ENCODE measurements around the gene CKMT2. TPM values are rescaled to one million over a fixed set of nuclear protein-coding genes. Genes with fewer than 3 reads are reported as not detected.

CKMT2 gene
- total and polyA plus RNA-seq, 2 experiments from 2014 or later: not detected

- Histone ChIP-seq H3K4me3 (no peak overlapping the region), H3K27ac (no peak overlapping the region), H3K4me1 (ENCODE audit: insufficient read depth) (0 out of 2 replicates have a peak, but pooled peaks cover 4% of the 10 kb centered on the region), H3K9me2 (ENCODE audit: insufficient read depth) (no peaks in the 10 kb centered on the region), H3K9ac (no peak overlapping the region), H2AFZ (peak overlapping the region; percentile 82), H3K36me3 (ENCODE audit: low read depth) (no peaks in the 10 kb centered on the region), H3K79me2 (ENCODE audit: insufficient read depth) (no peaks in the 10 kb centered on the region), H4K20me1 (ENCODE audit: insufficient read depth) (no peaks in the 10 kb centered on the region), H3F3A (ENCODE audit: insufficient read depth) (no peaks in the 10 kb centered on the region), H3K4me2 (ENCODE audit: unreplicated experiment) (peak overlapping the region; percentile 33), H3K9me3 (ENCODE audit: low read depth) (no peaks in the 10 kb centered on the region), H3K27me3 (replicated peaks; ENCODE audit: insufficient read depth) (peaks cover 7% of the 10 kb centered on the region)
- TF ChIP-seq EZH2 (IDR thresholded peaks at IDR 0.05; ENCODE audit: insufficient read depth, poor library complexity, severe bottlenecking) (no peak), EZH2phosphoT487 (IDR thresholded peaks at IDR 0.05; ENCODE audit: insufficient read depth, low read depth) (no peak)
- in situ Hi-C loops (cut with MboI): loop anchor here (25.0 kb wide), 1 partner anchor 507 kb away; no protein-coding TSS in a partner anchor
- 26 to 27% methylated on average over 31 of the region's 31 CpGs for WGBS, 2 experiments (ENCODE audit: low coverage in 1 of 2, low lambda C conversion rate in 2 of 2, missing lambda C conversion rate in 2 of 2)
- DNase-seq: peak; percentile 84
Measured at GRCh38 chr5:81194633-81195334, 38.3 kb upstream of the CKMT2 start.

- 40 to 42% methylated on average over 5 of the region's 5 CpGs for WGBS, 2 experiments (ENCODE audit: low coverage in 1 of 2, low lambda C conversion rate in 2 of 2, missing lambda C conversion rate in 2 of 2)
- Histone ChIP-seq H3K79me2 (ENCODE audit: insufficient read depth) (no peaks in the 10 kb centered on the region), H3K9me2 (ENCODE audit: insufficient read depth) (no peaks in the 10 kb centered on the region), H4K20me1 (ENCODE audit: insufficient read depth) (no peaks in the 10 kb centered on the region), H3K27me3 (replicated peaks; ENCODE audit: insufficient read depth) (peaks cover 7% of the 10 kb centered on the region), H3K4me2 (ENCODE audit: unreplicated experiment) (peak overlapping the region; percentile 33), H3K4me1 (ENCODE audit: insufficient read depth) (0 out of 2 replicates have a peak, but pooled peaks cover 4% of the 10 kb centered on the region), H3K4me3 (no peak overlapping the region), H2AFZ (peak overlapping the region; percentile 82), H3K9ac (no peak overlapping the region), H3K36me3 (ENCODE audit: low read depth) (no peaks in the 10 kb centered on the region), H3F3A (ENCODE audit: insufficient read depth) (no peaks in the 10 kb centered on the region), H3K9me3 (ENCODE audit: low read depth) (no peaks in the 10 kb centered on the region), H3K27ac (no peak overlapping the region)
- peak; percentile 15 for DNase-seq
- no peak for TF ChIP-seq EZH2phosphoT487 (IDR thresholded peaks at IDR 0.05; ENCODE audit: insufficient read depth, low read depth)
- no peak for TF ChIP-seq EZH2 (IDR thresholded peaks at IDR 0.05; ENCODE audit: insufficient read depth, poor library complexity, severe bottlenecking)
- in situ Hi-C loops (cut with MboI): loop anchor here (25.0 kb wide), 1 partner anchor 508 kb away; no protein-coding TSS in a partner anchor
Measured at GRCh38 chr5:81195335-81195929, 37.7 kb upstream of the CKMT2 start.

DNA sequence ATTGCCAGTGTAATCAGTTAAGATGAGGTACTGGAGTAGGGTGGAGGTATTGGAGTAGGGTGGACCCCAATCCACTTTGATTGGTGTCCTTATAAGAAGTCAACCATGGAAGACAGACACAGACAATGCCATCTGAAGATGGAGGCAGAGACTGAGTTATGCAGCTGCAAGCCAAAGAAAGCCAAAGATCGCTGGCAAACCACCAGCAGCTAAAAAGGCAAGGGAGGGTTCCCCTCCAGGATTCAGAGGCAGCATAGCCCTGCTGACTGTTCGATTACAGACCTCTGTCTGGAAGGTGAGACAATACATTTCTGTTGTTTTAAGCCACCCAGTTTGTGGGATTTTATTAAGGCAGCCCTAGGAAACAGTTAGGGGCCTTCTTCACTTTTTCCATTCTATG is 30.5 kb upstream of the CKMT2 start:
- TF ChIP-seq EZH2phosphoT487 (IDR thresholded peaks at IDR 0.05; ENCODE audit: insufficient read depth, low read depth) (no peak), EZH2 (IDR thresholded peaks at IDR 0.05; ENCODE audit: insufficient read depth, poor library complexity, severe bottlenecking) (no peak)
- in situ Hi-C loops (cut with MboI): no loop called here
- H4K20me1 ChIP-seq (ENCODE audit: insufficient read depth): no peaks in the 10 kb centered on the region
- H3K27me3 ChIP-seq (replicated peaks; ENCODE audit: insufficient read depth): no peaks in the 10 kb centered on the region
- no peak overlapping the region for H2AFZ ChIP-seq
- DNase-seq: no peak
- no peak overlapping the region for H3K4me3 ChIP-seq
- no peaks in the 10 kb centered on the region for H3F3A ChIP-seq (ENCODE audit: insufficient read depth)
- H3K36me3 ChIP-seq (ENCODE audit: low read depth): no peaks in the 10 kb centered on the region
- no peaks in the 10 kb centered on the region for H3K9me3 ChIP-seq (ENCODE audit: low read depth)
- H3K4me2 ChIP-seq (ENCODE audit: unreplicated experiment): no peak overlapping the region
- no peak overlapping the region for H3K27ac ChIP-seq
- no peak overlapping the region for H3K9ac ChIP-seq
- no peaks in the 10 kb centered on the region for H3K79me2 ChIP-seq (ENCODE audit: insufficient read depth)
- WGBS, 2 experiments (ENCODE audit: low coverage in 1 of 2, low lambda C conversion rate in 2 of 2, missing lambda C conversion rate in 2 of 2): 13 to 27% methylated on average over 2 of the region's 2 CpGs
- H3K9me2 ChIP-seq (ENCODE audit: insufficient read depth): no peaks in the 10 kb centered on the region
- no peaks in the 10 kb centered on the region for H3K4me1 ChIP-seq (ENCODE audit: insufficient read depth)

DNA sequence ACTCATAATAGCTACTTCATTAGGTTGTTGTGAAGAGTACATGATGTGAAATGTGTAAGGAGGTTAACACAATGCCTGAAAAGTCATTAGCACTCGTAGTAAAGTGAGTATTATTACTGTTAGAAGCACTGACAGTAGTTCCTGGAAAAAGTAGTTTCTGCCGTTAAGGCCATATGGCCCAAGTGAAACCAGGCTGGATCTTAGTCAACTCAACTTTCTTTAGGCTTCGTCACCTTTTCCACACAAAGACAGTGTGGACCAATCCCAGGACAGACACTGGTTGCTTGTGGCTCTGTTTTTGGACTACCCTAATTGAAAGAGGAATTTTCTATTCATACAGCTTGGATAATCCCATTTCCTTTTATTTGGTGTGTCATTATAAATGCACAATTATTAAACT is 29.4 kb upstream of the CKMT2 start:
- H3K27me3 ChIP-seq (replicated peaks; ENCODE audit: insufficient read depth): no peaks in the 10 kb centered on the region
- no peak overlapping the region for H3K9ac ChIP-seq
- no peaks in the 10 kb centered on the region for H3F3A ChIP-seq (ENCODE audit: insufficient read depth)
- no peak for DNase-seq
- no peaks in the 10 kb centered on the region for H3K9me3 ChIP-seq (ENCODE audit: low read depth)
- H2AFZ ChIP-seq: no peak overlapping the region
- no peaks in the 10 kb centered on the region for H4K20me1 ChIP-seq (ENCODE audit: insufficient read depth)
- no peak overlapping the region for H3K4me2 ChIP-seq (ENCODE audit: unreplicated experiment)
- no peaks in the 10 kb centered on the region for H3K9me2 ChIP-seq (ENCODE audit: insufficient read depth)
- 68 to 72% methylated on average over 3 of the region's 3 CpGs for WGBS, 2 experiments (ENCODE audit: low coverage in 1 of 2, low lambda C conversion rate in 2 of 2, missing lambda C conversion rate in 2 of 2)
- no peaks in the 10 kb centered on the region for H3K79me2 ChIP-seq (ENCODE audit: insufficient read depth)
- TF ChIP-seq EZH2phosphoT487 (IDR thresholded peaks at IDR 0.05; ENCODE audit: insufficient read depth, low read depth): no peak
- TF ChIP-seq EZH2 (IDR thresholded peaks at IDR 0.05; ENCODE audit: insufficient read depth, poor library complexity, severe bottlenecking): no peak
- no peak overlapping the region for H3K4me3 ChIP-seq
- no peaks in the 10 kb centered on the region for H3K36me3 ChIP-seq (ENCODE audit: low read depth)
- no peak overlapping the region for H3K27ac ChIP-seq
- in situ Hi-C loops (cut with MboI): no loop called here
- H3K4me1 ChIP-seq (ENCODE audit: insufficient read depth): no peaks in the 10 kb centered on the region

Data from GM23248 (cell line).